Measurements from ENCODE around the gene TEX29.

The TEX29 gene

DNA sequence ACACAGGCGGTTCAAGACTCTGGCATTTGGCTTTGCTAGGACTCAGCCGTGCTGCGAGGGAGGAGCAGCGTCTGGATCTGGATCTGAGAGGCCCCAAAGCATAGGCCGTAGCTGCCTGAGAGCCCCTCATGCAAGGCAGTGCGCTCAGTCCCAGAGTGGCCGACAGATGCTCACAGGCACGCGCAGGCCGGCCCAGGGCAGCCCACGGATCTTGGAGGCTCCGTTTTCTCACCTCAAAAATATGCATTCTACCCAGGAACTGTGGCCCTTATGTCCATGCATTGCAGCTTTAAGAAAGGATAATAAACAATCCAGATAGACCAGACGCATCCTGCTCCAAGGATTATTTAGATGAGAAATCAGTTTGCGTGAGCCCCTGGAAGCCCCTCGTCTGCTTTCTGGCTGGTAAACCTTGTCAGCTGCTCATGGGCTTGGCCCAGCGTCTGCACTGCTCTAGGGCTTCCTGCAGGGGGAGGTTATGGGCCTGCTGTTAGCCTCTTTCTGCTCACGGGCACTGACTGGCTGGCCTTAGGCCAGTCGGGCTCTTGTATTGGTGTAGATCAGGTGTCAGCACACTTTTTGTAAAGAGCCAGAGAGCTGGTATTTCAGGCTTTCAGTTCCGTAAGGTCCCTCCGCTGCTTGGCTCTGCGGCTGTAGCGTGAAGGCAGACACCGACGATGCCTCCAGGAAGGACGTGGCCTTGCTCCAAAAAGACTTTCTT lies 24.2 kb downstream of the TEX29 start:
- peak; percentile 28 for DNase-seq

DNA sequence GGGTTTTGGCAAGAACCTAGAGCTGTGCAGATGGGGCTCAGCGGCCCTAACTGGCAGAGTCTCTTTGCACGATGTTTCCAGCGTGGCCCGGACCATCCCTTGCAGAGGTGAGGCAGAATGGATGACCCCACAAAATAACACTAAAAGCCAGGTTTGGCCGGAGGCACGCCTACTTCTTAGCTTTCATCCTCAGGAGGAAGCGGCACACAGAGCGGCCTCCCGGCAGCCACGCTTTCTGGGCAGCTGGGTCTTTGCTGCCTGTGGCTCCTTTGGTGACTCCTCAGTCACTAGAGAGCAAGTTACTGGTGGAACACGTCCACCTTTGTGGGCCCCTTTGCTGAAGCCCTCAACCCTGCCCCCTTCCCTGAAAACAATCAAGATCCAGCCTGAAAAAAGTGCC lies 25.2 kb downstream of the TEX29 start:
- DNase-seq, result no peak

DNA sequence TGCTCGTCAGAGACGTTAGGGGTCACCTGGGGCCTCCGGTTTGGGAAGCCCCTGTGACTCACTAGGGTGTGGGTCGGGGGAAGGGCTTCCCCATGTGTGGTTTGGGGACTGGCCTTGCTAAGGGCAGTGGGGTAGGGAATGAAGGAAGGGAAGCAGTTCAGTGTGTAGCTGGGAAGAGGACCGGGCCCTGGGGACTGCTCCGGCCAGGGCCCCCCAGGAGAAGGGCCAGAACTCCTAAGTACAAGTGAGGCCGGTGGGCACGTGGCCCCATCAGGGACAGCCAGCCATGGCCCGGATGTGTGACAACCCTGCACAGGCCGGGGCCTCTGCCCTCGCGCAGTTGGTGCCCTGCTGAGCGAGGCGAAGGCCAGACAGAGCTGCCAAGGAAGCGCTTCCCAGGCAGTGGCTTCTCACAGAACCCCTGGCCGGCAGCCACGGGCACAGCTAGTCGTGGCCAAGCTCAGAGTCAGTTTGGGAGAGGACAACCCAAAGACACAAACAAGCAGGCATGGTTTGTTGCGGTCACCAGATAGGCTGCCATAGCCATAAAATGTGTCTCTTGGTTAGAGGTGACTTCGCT lies 25.7 kb downstream of the TEX29 start:
- DNase-seq, result no peak

DNA sequence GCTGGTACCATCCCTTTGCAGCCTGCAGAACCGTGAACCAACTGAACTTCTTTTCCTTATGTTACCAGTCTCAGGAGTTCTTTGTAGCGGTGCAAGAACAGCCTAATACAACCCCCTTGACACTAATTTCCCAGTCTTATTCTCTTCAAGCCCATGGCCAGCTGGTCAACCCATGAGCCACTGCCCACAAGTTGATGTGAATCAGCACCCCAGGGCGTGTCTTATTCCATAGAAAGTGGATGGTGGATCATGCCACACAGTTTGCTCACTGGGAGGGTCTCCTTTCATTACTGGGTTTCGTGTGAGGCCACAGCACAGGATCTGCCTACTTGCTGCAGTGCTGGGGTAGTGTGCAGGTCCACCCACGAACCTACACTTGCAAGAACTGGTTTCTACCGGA lies 27.0 kb downstream of the TEX29 start:
- DNase-seq, result no peak

DNA sequence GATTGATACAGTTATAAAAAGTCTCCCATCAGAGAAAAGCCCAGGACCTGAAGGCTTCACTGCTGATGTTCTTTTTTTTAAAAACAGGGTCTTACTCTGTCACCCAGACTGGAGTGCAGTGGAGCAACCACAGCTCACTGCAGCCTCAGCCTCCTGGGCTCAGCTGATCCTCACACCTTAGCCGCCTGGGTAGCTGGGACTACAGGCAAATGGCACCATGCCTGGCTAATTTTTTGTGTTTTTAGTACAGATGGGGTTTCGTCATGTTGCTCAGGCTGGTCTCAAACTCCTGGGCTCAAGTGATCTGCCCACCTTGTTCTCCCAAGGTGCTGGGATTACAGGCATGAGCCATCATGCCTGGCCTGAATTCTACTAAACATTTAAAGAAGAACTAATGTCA lies 33.1 kb downstream of the TEX29 start:
- no peak for DNase-seq

DNA sequence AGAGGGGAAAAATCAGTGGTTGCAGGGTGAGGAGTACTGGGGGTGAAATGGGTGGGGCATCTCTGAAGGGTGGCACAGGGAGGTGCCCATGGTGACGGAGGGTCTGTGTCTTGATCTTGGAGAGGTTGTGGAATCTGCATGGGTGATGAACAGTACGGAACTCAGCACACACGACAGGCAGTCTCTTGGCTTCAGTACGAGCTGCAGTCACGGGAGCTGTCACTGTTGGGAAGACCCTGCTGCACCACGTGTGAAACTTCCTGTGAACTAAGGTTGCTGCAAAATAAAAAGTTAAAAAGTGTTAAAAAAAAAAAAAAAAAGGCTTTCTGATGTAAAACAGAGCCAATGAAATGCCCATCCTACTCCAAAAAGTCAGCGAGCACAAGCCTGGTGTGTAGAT lies 34.3 kb downstream of the TEX29 start:
- no peak for DNase-seq

DNA sequence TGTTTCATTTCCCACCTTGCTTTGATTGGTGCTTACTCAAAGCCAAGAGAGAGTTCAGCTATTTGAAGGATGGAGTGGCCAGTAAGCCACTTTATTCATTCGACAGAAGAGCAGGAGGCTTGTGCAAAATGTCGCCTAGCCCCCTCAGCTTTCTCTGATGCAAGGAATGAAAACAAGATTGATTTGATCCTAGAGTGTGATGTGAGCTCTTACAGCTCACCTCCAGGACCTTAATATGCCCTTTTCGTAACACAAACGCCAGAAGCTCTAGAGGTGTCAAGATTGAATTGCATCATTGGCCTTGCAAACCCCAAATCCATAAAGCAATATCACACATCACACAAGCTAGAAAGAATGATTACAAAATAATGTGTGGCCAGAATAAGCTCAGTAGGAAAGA lies 36.4 kb downstream of the TEX29 start:
- DNase-seq, result no peak

DNA sequence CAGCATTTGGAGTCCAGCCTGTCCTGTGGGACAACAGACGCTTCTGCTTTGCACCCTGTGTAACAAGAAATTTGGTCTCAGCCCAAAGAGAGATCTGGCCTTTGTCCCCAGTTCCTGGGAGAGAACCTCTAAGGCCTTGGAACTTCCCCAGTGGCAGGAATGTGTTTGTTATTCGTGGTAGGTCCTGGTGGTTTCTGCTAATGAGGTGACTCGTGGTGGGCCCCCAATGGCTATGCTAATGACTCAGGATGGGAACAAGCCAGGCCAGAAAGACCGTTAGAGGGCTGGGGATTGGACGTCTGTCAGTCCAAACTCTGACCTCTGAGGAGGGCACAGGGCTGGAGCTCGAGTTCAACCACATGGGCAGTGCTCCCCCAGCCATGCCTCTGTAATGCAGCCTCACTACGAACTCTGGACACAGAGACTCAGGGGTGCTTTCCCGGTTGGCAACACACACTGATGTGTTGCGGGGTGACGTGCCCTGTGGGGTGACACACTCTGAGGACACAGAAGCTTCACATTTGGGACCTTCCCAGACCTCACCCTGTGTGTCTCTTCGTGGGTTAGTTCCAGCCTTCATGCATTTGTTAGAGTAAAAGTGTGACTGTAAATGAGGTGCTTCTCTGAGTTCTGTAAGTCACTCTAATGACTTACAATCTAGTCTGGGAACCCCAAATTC lies 38.9 kb downstream of the TEX29 start:
- DNase-seq, result no peak

DNA sequence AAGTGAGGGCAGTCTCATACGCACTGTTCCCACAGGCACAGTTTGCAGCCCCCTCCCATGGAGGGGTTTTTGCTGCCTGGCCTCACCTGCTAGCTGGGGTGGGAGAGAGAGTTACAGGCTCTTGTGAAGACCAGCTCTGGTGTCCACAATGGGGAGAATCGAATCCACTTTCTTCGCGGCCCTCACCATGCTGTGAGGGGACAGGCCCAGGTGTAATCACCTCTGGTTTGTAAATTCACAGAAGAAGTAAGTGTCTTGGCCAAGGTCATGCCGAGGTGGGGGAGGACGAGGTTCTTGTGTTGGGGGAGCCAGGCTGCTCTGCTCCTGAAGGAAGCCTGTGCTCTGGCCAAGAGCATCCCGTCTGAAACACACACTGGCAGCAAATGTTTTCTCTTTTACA lies 39.5 kb downstream of the TEX29 start:
- no peak for DNase-seq

DNA sequence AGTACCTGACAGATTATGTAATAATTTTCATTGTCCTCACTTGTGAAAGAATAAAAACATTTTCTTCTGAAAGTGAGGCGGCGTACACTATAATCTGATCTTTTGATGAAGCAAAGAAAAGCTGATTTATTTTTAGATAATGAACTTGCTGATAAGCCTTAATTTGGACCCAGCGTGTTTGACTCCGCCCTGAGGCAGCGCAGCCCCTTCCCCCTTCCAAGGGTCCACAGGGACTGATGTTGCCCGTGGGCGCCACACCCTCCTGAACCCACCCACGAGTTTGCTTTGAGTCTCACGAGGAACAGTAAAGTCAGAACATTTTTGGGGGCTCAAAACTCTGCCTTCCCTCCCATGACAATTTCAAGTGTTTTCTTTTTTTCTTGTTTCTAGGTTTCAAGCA lies 40.0 kb downstream of the TEX29 start:
- DNase-seq, result no peak

DNA sequence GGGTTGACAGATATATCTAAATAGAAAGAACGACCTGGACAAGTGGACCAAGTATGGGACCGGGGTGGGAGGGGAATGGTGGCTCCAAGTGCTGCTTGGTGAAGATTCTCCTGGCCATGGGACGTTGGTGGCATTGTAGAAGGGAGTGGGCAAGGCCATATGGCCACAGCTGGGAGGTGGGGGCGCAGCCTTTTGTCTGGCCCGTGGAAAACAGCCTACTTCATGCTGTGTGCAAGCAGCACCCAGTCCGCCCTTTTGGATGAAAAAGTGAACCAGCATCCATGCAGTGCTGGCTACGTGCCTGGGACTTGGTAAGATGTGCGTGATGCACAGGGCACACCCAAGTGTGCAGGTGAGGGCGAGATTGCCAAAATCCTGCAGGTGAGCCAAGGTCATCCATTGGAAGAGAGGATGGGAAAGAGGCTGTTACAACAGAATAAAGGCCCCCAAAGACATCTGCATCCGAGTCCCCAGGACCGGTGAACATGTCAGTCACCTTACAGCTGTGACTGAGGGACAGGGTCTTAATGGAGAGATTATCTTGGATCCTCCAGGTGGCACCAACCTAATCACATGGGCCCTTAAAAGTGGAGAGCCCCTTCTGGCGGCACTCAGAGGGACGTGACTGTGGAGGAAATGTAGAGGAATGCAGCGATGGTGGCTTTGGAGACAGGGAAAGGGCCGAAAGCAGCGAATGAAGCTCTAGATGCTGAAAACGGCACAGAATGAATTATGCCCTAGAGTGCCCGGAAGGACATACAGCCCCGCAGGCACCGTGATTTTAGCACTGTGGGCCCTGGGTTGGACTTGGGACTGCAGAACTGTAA lies 40.8 kb downstream of the TEX29 start:
- DNase-seq, result no peak

DNA sequence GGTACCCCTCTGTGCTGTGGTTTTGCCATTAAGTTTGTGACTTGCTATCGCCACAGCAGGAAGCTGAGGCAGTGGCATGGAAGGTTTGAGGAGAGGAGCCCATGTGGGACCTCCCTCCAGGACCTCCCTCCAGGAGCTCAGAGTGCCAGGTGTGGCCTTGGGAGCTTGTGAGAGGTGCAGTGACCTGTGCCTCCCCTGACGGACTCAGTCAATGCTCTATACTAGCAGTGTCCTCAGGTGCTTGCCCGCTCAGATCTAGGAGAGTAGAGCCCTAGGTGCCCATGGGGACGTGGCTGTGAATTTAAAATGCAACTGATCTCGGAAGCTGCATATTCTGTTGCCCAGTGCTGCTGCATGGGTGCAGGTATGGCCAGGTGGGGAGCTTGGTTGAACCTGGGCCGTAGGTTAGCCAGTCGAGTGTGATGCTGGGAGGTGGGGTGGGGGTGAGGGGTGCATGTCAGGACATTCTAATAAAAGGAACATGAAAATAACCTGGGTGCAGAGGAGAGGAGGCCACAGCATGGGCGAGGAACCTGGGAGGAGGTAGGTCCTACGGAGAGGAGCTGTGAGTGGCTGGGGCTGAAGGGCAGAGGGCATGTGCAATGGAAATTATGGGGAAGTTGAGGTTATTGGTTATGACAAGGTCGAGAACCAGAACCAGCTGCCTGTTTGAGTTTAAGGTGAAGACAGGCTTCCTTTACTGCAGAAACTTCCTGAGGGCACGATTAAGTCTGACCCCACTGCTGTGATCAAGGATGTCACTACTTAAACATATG lies 41.6 kb downstream of the TEX29 start:
- DNase-seq, result no peak

DNA sequence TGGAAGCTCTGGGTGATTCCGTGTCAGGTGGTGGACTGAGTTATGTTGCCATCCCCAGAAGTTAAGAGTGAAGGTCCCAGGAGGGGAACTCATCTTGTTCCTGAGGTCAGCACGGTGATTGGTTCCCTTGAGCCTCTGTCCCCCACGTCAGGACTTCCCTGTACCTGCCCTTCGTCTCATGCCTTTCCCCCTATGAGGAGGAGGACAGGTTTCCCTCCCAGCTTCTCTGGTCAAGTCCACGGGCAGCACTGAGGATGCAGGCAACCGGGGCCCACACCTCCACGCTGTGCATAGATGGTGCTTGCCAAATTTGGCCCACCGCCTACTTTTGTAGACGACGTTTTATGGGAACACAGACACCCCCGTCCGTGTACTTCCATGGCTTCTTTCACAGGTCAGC lies 42.7 kb downstream of the TEX29 start:
- DNase-seq, result no peak

DNA sequence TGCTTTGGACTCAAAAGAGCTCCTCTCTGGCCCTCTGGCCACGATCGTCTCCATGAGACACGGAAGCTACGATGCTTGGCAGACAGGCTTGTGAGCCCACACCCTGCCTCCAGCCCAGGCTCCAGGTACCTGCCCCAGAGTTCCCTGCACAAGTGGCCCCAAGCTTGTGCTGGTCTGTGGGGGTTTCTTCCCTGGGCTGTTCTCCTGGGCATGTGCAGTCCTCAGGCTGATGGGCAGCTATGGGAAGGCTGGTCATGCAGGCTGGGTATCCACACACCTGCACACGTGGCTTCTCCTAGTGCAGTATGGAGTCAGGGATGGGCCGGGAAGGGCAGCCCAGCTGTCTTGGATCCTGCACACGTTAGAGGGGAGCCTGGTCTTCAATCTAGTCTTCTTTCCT lies 43.1 kb downstream of the TEX29 start:
- DNase-seq, result no peak

DNA sequence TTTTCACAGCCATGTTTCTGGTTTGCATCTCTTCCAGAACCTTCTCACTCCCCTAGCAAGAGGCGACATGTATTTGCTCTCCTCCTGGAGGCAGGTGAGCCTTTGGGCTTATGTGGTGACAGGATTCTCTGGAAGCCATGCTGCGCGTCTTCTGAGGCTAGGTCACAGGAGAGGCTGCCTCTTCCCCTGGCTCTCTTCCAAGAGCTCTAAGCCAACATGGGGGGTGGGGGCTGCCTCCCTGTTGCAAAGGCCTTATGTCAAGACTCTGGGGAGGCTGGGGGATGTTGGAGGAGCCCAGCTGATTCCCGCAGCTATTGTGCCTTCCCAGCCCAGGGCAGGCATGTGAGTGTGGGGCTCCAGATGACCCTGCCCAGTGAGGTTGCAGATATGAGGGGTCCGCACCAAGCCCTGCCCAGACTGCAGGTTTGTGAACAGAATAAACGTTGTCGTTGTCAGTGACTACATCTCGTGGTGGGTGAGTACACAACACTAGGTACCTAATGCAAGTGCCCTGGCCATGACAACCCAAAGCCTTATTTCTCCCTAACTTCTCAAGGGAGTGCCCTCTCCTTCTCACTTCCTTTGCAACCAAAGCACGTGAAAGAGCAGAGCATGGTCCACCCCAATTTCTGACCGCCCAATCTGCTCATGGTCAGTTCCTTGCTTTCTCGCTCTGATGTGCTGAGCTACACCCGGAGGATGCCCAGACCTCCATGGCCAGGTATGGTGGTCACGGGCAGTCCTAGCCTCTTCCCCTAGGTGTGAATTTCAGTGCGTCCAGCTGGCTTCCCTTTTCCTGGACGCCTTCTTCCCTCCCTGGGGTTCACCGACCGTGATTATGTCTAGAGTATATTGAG lies 44.9 kb downstream of the TEX29 start:
- DNase-seq, result no peak

DNA sequence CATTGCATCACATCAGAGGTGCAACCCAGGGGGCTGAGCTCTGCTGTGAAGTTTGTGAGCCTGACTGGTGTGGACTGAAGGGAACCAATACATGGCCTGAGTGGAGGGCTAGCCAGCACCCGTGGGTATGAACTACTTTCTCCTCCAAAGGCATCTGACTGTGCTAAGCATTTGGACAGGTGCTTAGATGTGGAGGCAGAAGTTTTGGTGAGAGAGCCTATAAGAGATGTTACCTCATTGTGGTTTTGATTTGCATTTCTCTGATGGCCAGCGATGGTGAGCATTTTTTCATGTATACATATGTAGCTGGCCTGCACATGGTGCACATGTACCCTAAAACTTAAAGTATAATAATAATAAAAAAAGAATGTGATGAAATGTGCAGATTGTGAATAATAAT lies 46.9 kb downstream of the TEX29 start:
- DNase-seq, result no peak

DNA sequence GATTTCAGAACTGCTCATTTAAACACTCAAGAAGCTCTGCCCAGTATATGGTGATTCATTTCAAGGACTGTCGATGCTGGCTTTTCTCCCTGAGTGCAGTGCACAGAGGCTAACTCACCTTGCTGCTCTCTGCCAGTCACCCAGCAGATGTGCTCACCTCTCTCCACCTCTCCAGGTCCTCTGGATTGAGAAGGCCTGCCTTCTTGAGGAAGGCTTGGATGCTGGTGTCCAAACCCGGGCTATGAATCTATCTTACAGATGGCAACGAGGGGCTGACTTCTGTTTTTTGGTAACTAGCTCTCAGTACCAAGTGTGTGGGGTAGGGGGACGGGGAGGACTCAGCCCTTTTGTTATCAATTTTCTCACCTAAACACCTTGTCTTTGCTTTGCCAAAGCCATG lies 47.6 kb downstream of the TEX29 start:
- no peak for DNase-seq

DNA sequence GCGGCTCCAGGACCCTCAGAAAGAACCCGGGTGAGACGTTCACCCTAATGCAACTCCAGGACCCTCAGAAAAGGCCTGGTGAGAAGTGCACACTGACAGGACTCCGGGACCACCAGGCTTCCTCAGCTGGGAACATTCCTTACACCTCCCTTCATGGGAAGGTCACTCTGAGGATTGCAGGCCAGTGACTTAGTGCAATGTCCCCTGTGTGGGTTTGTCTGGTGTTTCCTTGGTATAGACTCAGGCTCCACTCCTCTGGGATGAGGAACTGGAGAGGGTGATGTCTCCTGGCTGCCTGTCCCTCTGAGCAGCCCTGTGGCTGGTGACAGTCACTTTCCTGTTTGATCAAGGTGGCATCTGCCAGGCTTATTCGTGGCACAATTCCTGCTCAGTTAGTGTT lies 49.7 kb downstream of the TEX29 start:
- DNase-seq, result no peak

DNA sequence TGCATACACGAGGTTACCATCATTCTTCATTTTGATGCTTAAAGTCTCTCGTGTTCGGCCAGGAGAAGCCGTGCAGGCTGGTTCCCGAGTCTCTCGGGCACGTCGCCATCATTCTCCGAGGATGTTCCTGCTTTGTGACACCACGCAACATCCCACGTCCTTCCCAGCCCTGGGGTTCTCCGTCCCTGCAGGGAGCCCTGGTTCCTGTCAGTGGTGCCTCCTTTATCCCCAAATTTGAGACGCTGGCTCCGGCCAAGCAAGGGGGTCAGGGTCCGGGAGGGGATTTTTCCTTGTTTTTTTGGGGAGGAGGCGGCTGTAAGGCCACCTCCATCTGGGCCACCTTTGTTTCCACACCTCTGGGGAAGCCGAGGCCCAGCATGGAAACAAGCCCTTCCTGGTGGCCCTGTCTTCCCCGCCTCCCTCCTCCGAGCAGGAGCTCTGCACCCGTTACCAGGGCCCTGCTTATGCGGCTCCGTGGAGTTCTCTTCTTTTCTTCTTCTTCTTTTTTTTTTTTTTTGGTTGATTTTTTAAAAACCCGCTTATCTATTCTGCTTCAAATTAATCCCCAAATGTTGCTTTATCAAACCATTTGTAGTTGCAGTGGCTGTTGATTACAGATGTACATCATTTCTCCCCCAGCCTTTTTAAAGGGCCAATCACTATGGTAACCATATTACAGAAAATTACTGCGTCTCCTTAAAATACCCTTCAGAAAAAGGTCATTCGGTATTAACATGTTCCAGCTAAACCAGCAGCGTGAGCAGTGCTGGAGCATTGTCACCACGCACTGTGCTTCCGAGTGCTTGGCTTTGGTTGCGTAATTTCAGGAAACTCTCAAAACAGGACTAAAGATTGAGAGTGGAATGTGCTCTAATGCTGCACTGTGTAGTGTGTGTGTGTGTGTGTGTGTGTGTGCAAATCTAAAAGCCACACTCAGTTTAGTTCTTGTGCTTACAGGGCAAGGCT lies 50.4 kb downstream of the TEX29 start:
- no peak for DNase-seq

DNA sequence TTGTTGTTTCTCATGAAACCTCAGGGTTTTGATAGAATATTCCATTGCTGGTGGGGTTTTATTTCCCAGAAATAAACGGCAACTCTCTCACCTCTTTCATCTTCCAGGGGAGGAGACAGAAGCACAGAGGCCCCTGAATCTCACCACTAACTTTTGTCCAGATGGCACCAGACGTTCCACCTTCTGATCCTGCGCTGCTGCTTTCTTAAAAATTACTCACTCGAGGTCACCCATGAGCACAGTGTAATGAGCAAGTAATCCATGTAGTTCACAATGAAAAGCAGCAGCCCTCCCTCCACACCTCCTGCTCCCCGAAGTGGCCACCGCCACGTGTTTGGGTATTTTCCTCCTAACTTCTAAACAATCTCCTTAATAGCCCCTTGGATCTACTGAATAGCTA lies 51.3 kb downstream of the TEX29 start:
- no peak for DNase-seq

All from DMS 273 treated with DMSO at 0.1 percent for 48 hours (cell line).